ENCODE results near the gene HIVEP3. TPM values are rescaled to one million over a fixed set of nuclear protein-coding genes. Genes with fewer than 3 reads are reported as not detected.
A peak's percentile ranks its signal among the peaks of the same experiment; 100 is the strongest.

Gene HIVEP3
- total RNA-seq, 1 donor from 2014 or later, result 1.2 TPM

- no peak overlapping the region for H3K4me3 Mint-ChIP-seq
- DNase-seq (ENCODE audit: low read depth, low spot score), result no peak
- no peak overlapping the region for H3K27ac Mint-ChIP-seq (ENCODE audit: unreplicated experiment)
- no peaks in the 10 kb centered on the region for H3K27me3 Mint-ChIP-seq (ENCODE audit: low read depth)
- no peaks in the 10 kb centered on the region for H3K36me3 Mint-ChIP-seq (ENCODE audit: low read depth)
- peaks cover 16% of the 10 kb centered on the region for H3K4me1 Mint-ChIP-seq
- H3K9me3 Mint-ChIP-seq, result no peaks in the 10 kb centered on the region
- no peak for TF ChIP-seq CTCF (conservative IDR thresholded peaks at IDR 0.05)
Observed at GRCh38 chr1:41510531-41511238, 408.0 kb downstream of the HIVEP3 start.

- Mint-ChIP-seq H3K27ac (ENCODE audit: unreplicated experiment) (no peak overlapping the region), H3K4me3 (no peak overlapping the region), H3K9me3 (no peaks in the 10 kb centered on the region), H3K36me3 (ENCODE audit: low read depth) (no peaks in the 10 kb centered on the region), H3K27me3 (ENCODE audit: low read depth) (no peaks in the 10 kb centered on the region), H3K4me1 (peaks cover 1% of the 10 kb centered on the region)
- DNase-seq (ENCODE audit: low read depth, low spot score), result no peak
- TF ChIP-seq CTCF (conservative IDR thresholded peaks at IDR 0.05), result no peak
Observed at GRCh38 chr1:41509270-41509671, 409.5 kb downstream of the HIVEP3 start.

GRCh38 chr1:41508290-41508689 lies 410.4 kb downstream of the HIVEP3 start:
- H3K4me3 Mint-ChIP-seq, result no peak overlapping the region
- no peak for TF ChIP-seq CTCF (conservative IDR thresholded peaks at IDR 0.05)
- peak overlapping the region; percentile 81 for H3K27ac Mint-ChIP-seq (ENCODE audit: unreplicated experiment)
- H3K9me3 Mint-ChIP-seq, result no peaks in the 10 kb centered on the region
- no peaks in the 10 kb centered on the region for H3K27me3 Mint-ChIP-seq (ENCODE audit: low read depth)
- H3K4me1 Mint-ChIP-seq, result peaks cover 5% of the 10 kb centered on the region
- no peak for DNase-seq (ENCODE audit: low read depth, low spot score)
- H3K36me3 Mint-ChIP-seq (ENCODE audit: low read depth), result no peaks in the 10 kb centered on the region

GRCh38 chr1:41507836-41508235 lies 410.9 kb downstream of the HIVEP3 start:
- TF ChIP-seq CTCF (conservative IDR thresholded peaks at IDR 0.05), result no peak
- DNase-seq (ENCODE audit: low read depth, low spot score), result no peak
- H3K4me3 Mint-ChIP-seq, result no peak overlapping the region
- H3K9me3 Mint-ChIP-seq, result no peaks in the 10 kb centered on the region
- no peaks in the 10 kb centered on the region for H3K27me3 Mint-ChIP-seq (ENCODE audit: low read depth)
- H3K36me3 Mint-ChIP-seq (ENCODE audit: low read depth), result no peaks in the 10 kb centered on the region
- peaks cover 5% of the 10 kb centered on the region for H3K4me1 Mint-ChIP-seq
- H3K27ac Mint-ChIP-seq (ENCODE audit: unreplicated experiment), result no peak overlapping the region

- H3K27me3 Mint-ChIP-seq (ENCODE audit: low read depth), result no peaks in the 10 kb centered on the region
- no peaks in the 10 kb centered on the region for H3K36me3 Mint-ChIP-seq (ENCODE audit: low read depth)
- no peaks in the 10 kb centered on the region for H3K9me3 Mint-ChIP-seq
- no peak overlapping the region for H3K4me3 Mint-ChIP-seq
- DNase-seq (ENCODE audit: low read depth, low spot score), result no peak
- H3K27ac Mint-ChIP-seq (ENCODE audit: unreplicated experiment), result peak overlapping the region; percentile 29
- peaks cover 5% of the 10 kb centered on the region for H3K4me1 Mint-ChIP-seq
- TF ChIP-seq CTCF (conservative IDR thresholded peaks at IDR 0.05), result no peak
Observed at GRCh38 chr1:41507110-41507720, 411.5 kb downstream of the HIVEP3 start.

Measured in neural crest cell (in vitro differentiated cells).